ENCODE measurements around the gene SDCCAG8. TPM values are rescaled to one million over a fixed set of nuclear protein-coding genes. Genes with fewer than 3 reads are reported as not detected.

SDCCAG8 gene
- total RNA-seq, 4 donors from 2014 or later = 30.3 to 131 (median 55.4) TPM

- no peaks in the 10 kb centered on the region for H3K9me3 ChIP-seq
- TF ChIP-seq POLR2A (IDR thresholded peaks at IDR 0.05) (no peak), CTCF (IDR thresholded peaks at IDR 0.05) (no peak)
- H3K4me1 ChIP-seq = no peaks in the 10 kb centered on the region
- H3K27ac ChIP-seq = no peak overlapping the region
- H3K4me3 ChIP-seq = no peak overlapping the region
- H3K27me3 ChIP-seq = no peaks in the 10 kb centered on the region
- no peak for DNase-seq
- no peaks in the 10 kb centered on the region for H3K36me3 ChIP-seq
Observed at GRCh38 chr1:243363832-243364231, 108.0 kb downstream of the SDCCAG8 start.

GRCh38 chr1:243364330-243364729, 108.5 kb downstream of the SDCCAG8 start:
- Histone ChIP-seq H3K36me3 (no peaks in the 10 kb centered on the region), H3K4me1 (no peaks in the 10 kb centered on the region), H3K27ac (no peak overlapping the region), H3K4me3 (no peak overlapping the region), H3K27me3 (no peaks in the 10 kb centered on the region), H3K9me3 (no peaks in the 10 kb centered on the region)
- no peak for DNase-seq
- no peak for TF ChIP-seq CTCF (IDR thresholded peaks at IDR 0.05)
- no peak for TF ChIP-seq POLR2A (IDR thresholded peaks at IDR 0.05)

GRCh38 chr1:243364866-243365265, 109.0 kb downstream of the SDCCAG8 start:
- H3K4me1 ChIP-seq = no peaks in the 10 kb centered on the region
- no peak for DNase-seq
- no peak overlapping the region for H3K27ac ChIP-seq

GRCh38 chr1:243367314-243367713, 111.5 kb downstream of the SDCCAG8 start:
- Histone ChIP-seq H3K27ac (no peak overlapping the region), H3K27me3 (no peaks in the 10 kb centered on the region), H3K4me3 (no peak overlapping the region), H3K9me3 (no peaks in the 10 kb centered on the region), H3K36me3 (no peaks in the 10 kb centered on the region), H3K4me1 (no peaks in the 10 kb centered on the region)
- DNase-seq = no peak
- TF ChIP-seq POLR2A (IDR thresholded peaks at IDR 0.05) (no peak), CTCF (IDR thresholded peaks at IDR 0.05) (no peak)

More at GRCh38 chr1:243364866-243365265, 109.0 kb downstream of the SDCCAG8 start:
- Histone ChIP-seq H3K27me3 (no peaks in the 10 kb centered on the region), H3K4me3 (peak overlapping the region in 1 of 4 donors; percentile 27), H3K36me3 (no peaks in the 10 kb centered on the region), H3K9me3 (no peaks in the 10 kb centered on the region)
- TF ChIP-seq POLR2A (IDR thresholded peaks at IDR 0.05) = no peak

- Histone ChIP-seq H3K4me3 (no peak overlapping the region), H3K27me3 (no peaks in the 10 kb centered on the region), H3K27ac (no peak overlapping the region), H3K4me1 (no peaks in the 10 kb centered on the region), H3K9me3 (peaks cover 0 to 4% (median 0%) of the 10 kb centered on the region in 4 donors), H3K36me3 (peaks cover 0 to 8% (median 0%) of the 10 kb centered on the region in 3 donors)
- DNase-seq = no peak
- TF ChIP-seq CTCF (IDR thresholded peaks at IDR 0.05) (no peak), POLR2A (IDR thresholded peaks at IDR 0.05) (no peak)
Observed at GRCh38 chr1:243374412-243374811, 118.6 kb downstream of the SDCCAG8 start.

GRCh38 chr1:243375596-243375995, 119.8 kb downstream of the SDCCAG8 start:
- no peaks in the 10 kb centered on the region for H3K27me3 ChIP-seq
- peaks cover 0 to 4% (median 0%) of the 10 kb centered on the region in 4 donors for H3K9me3 ChIP-seq
- H3K4me3 ChIP-seq = no peak overlapping the region
- no peak for TF ChIP-seq POLR2A (IDR thresholded peaks at IDR 0.05)
- TF ChIP-seq CTCF (IDR thresholded peaks at IDR 0.05) = no peak
- no peaks in the 10 kb centered on the region for H3K4me1 ChIP-seq
- H3K27ac ChIP-seq = no peak overlapping the region
- no peak for DNase-seq
- H3K36me3 ChIP-seq = peaks cover 0 to 9% (median 0%) of the 10 kb centered on the region in 3 donors

All from Peyer's patch (tissue), 4 donors.